ENCODE measurements around the gene SERPING1. TPM values are rescaled to one million over a fixed set of nuclear protein-coding genes. Genes with fewer than 3 reads are reported as not detected.

Gene SERPING1
- total RNA-seq, 1 donor, result 31.5 TPM

- no peak for TF ChIP-seq CTCF (IDR thresholded peaks at IDR 0.05; ENCODE audit: extremely low read depth, low read depth, low read length)
- DNase-seq (ENCODE audit: insufficient read length, low spot score, missing footprints), result no peak
- H3K4me3 ChIP-seq (ENCODE audit: insufficient read depth, low read length), result no peak overlapping the region
- H3K27ac ChIP-seq (ENCODE audit: low read depth, low read length), result no peak overlapping the region
- H3K9me3 ChIP-seq (ENCODE audit: low read depth, low read length), result no peaks in the 10 kb centered on the region
- H4K20me1 ChIP-seq (ENCODE audit: insufficient read depth, low read length), result no peaks in the 10 kb centered on the region
- H3K4me1 ChIP-seq (ENCODE audit: insufficient read depth, low read length), result peaks cover 18% of the 10 kb centered on the region
- no peak overlapping the region for H3K4me2 ChIP-seq (ENCODE audit: insufficient read depth, low read length)
- no peaks in the 10 kb centered on the region for H3K79me2 ChIP-seq (ENCODE audit: insufficient read depth, low read length)
- H3K27me3 ChIP-seq (ENCODE audit: insufficient read depth, low read length), result no peaks in the 10 kb centered on the region
- no peak overlapping the region for H2AFZ ChIP-seq (ENCODE audit: low read length)
- no peaks in the 10 kb centered on the region for H3K36me3 ChIP-seq (ENCODE audit: insufficient read depth, low read length)
Observed at GRCh38 chr11:57596266-57596885, 1.1 kb upstream of the SERPING1 start.

GRCh38 chr11:57597916-57598830 is 688 bp downstream of the SERPING1 start:
- Histone ChIP-seq H3K4me1 (ENCODE audit: insufficient read depth, low read length) (peaks cover 18% of the 10 kb centered on the region), H3K9me3 (ENCODE audit: low read depth, low read length) (no peaks in the 10 kb centered on the region), H3K4me3 (ENCODE audit: insufficient read depth, low read length) (peak overlapping the region; percentile 72), H3K79me2 (ENCODE audit: insufficient read depth, low read length) (no peaks in the 10 kb centered on the region), H3K27ac (ENCODE audit: low read depth, low read length) (peak overlapping the region; percentile 3), H2AFZ (ENCODE audit: low read length) (peak overlapping the region; percentile 62), H3K4me2 (ENCODE audit: insufficient read depth, low read length) (peak overlapping the region; percentile 90), H4K20me1 (ENCODE audit: insufficient read depth, low read length) (no peaks in the 10 kb centered on the region), H3K27me3 (ENCODE audit: insufficient read depth, low read length) (no peaks in the 10 kb centered on the region), H3K36me3 (ENCODE audit: insufficient read depth, low read length) (no peaks in the 10 kb centered on the region)
- DNase-seq (ENCODE audit: insufficient read length, low spot score, missing footprints), result peak; percentile 90
- TF ChIP-seq CTCF (IDR thresholded peaks at IDR 0.05; ENCODE audit: extremely low read depth, low read depth, low read length), result no peak

GRCh38 chr11:57598831-57599155 is 1.3 kb downstream of the SERPING1 start:
- peak overlapping the region; percentile 72 for H3K4me3 ChIP-seq (ENCODE audit: insufficient read depth, low read length)
- H4K20me1 ChIP-seq (ENCODE audit: insufficient read depth, low read length), result no peaks in the 10 kb centered on the region
- peak overlapping the region; percentile 3 for H3K27ac ChIP-seq (ENCODE audit: low read depth, low read length)
- H3K79me2 ChIP-seq (ENCODE audit: insufficient read depth, low read length), result no peaks in the 10 kb centered on the region
- no peak for TF ChIP-seq CTCF (IDR thresholded peaks at IDR 0.05; ENCODE audit: extremely low read depth, low read depth, low read length)
- peak overlapping the region; percentile 90 for H3K4me2 ChIP-seq (ENCODE audit: insufficient read depth, low read length)
- H3K27me3 ChIP-seq (ENCODE audit: insufficient read depth, low read length), result no peaks in the 10 kb centered on the region
- H2AFZ ChIP-seq (ENCODE audit: low read length), result peak overlapping the region; percentile 62
- no peaks in the 10 kb centered on the region for H3K9me3 ChIP-seq (ENCODE audit: low read depth, low read length)
- peaks cover 18% of the 10 kb centered on the region for H3K4me1 ChIP-seq (ENCODE audit: insufficient read depth, low read length)
- peak; percentile 74 for DNase-seq (ENCODE audit: insufficient read length, low spot score, missing footprints)
- no peaks in the 10 kb centered on the region for H3K36me3 ChIP-seq (ENCODE audit: insufficient read depth, low read length)

- peak overlapping the region; percentile 72 for H3K4me3 ChIP-seq (ENCODE audit: insufficient read depth, low read length)
- H2AFZ ChIP-seq (ENCODE audit: low read length), result no peak overlapping the region
- H3K27ac ChIP-seq (ENCODE audit: low read depth, low read length), result peak overlapping the region; percentile 46
- peak overlapping the region; percentile 90 for H3K4me2 ChIP-seq (ENCODE audit: insufficient read depth, low read length)
- peak; percentile 65 for DNase-seq (ENCODE audit: insufficient read length, low spot score, missing footprints)
- no peaks in the 10 kb centered on the region for H3K27me3 ChIP-seq (ENCODE audit: insufficient read depth, low read length)
- no peaks in the 10 kb centered on the region for H3K36me3 ChIP-seq (ENCODE audit: insufficient read depth, low read length)
- H3K79me2 ChIP-seq (ENCODE audit: insufficient read depth, low read length), result no peaks in the 10 kb centered on the region
- no peaks in the 10 kb centered on the region for H4K20me1 ChIP-seq (ENCODE audit: insufficient read depth, low read length)
- peaks cover 18% of the 10 kb centered on the region for H3K4me1 ChIP-seq (ENCODE audit: insufficient read depth, low read length)
- no peaks in the 10 kb centered on the region for H3K9me3 ChIP-seq (ENCODE audit: low read depth, low read length)
- TF ChIP-seq CTCF (IDR thresholded peaks at IDR 0.05; ENCODE audit: extremely low read depth, low read depth, low read length), result no peak
Observed at GRCh38 chr11:57599381-57599780, 1.9 kb downstream of the SERPING1 start.
